Prostate gland (tissue), 2 donors: ENCODE measurements around the gene ITGA6. TPM values are rescaled to one million over a fixed set of nuclear protein-coding genes. Genes with fewer than 3 reads are reported as not detected.

Experiments used
- DNase-seq: peaks from one replicate; pipeline ENCODE4 v3.0.0-alpha.2; 2019; ENCODE audit warnings: low spot score
- H3K27ac ChIP-seq, 2 donors: fragments of 200-600 bp; sonication (generic); 2 replicates each; pipeline ENCODE4 v1.5.1; 2017 to 2019
- H3K27me3 ChIP-seq: fragments of 200-600 bp; sonication (generic); replicated peaks from 2 replicates; pipeline ENCODE4 v1.5.1; 2019; ENCODE audit not compliant: insufficient read depth
- H3K36me3 ChIP-seq, 2 donors: fragments of 200-600 bp; sonication (generic); 1 replicate in 1 of 2; 2 replicates in 1 of 2; pipeline versions ENCODE4 v1.5.1 to v1.8.1; 2017 to 2019
- H3K4me1 ChIP-seq: fragments of 200-600 bp; sonication (generic); replicated peaks from 2 replicates; pipeline ENCODE4 v1.5.1; 2019
- H3K4me3 ChIP-seq, 2 donors: fragments of 200-600 bp; sonication (generic); 2 replicates each; pipeline ENCODE4 v1.5.1; 2017 to 2019
- H3K9me3 ChIP-seq: fragments of 200-600 bp; sonication (generic); 2 replicates; pipeline ENCODE4 v1.5.1; 2017
- POLR2A ChIP-seq: fragments of 450-650 bp; IDR thresholded peaks from one replicate; pipeline ENCODE4 v1.6.1; 2016; ENCODE audit warnings: antibody characterized with exemption, mild to moderate bottlenecking
- POLR2AphosphoS5 ChIP-seq: sonication (generic); formaldehyde crosslinking; IDR thresholded peaks from one replicate; pipeline ENCODE4 v1.6.1; 2017; ENCODE audit warnings: antibody characterized with exemption
- WGBS: methylation state at CpG from one replicate; pipeline ENCODE4 v1.1.5; 2018; 5-methylcytosine and 5-hydroxymethylcytosine counted together
- intact Hi-C: fragments of 100-400 bp; cut with DNase I; formaldehyde crosslinking; loops from one replicate; pipeline ENCODE4 v1.14.2; 2022
- total RNA-seq, 2 donors: library from RNA; depleted of rRNA; stranded (reverse); fragments of >200 nt; gene quantifications; one replicate each; pipeline ENCODE4 v1.1.0, GENCODE V29; 2016
- TF ChIP-seq, protein P1 (sequence below), 4 experiments: fragments of 200-600 bp in 2 of 4; fragments of 450-650 bp in 2 of 4; sonication (generic) in 2 of 4; IDR thresholded peaks; 1 replicate in 3 of 4; 2 replicates in 1 of 4; pipeline ENCODE4 v1.5.1; 2016 to 2019; ENCODE audit warnings: antibody characterized with exemption in 4 of 4, mild to moderate bottlenecking in 2 of 4, moderate library complexity in 2 of 4

The ITGA6 gene
- total RNA-seq, 2 donors from 2014 or later: 71.7 to 249 TPM

- no peak overlapping the region for H3K27ac ChIP-seq
- H3K36me3 ChIP-seq: no peaks in the 10 kb centered on the region
- no peak for DNase-seq
- no peak overlapping the region for H3K4me3 ChIP-seq
- no peaks in the 10 kb centered on the region for H3K9me3 ChIP-seq
- H3K27me3 ChIP-seq: no peaks in the 10 kb centered on the region
- no peaks in the 10 kb centered on the region for H3K4me1 ChIP-seq
- 53% methylated on average over 4 of the region's 4 CpGs for WGBS
- no peak for TF ChIP-seq POLR2A
- no peak for TF ChIP-seq POLR2AphosphoS5
- TF ChIP-seq, protein P1, sequence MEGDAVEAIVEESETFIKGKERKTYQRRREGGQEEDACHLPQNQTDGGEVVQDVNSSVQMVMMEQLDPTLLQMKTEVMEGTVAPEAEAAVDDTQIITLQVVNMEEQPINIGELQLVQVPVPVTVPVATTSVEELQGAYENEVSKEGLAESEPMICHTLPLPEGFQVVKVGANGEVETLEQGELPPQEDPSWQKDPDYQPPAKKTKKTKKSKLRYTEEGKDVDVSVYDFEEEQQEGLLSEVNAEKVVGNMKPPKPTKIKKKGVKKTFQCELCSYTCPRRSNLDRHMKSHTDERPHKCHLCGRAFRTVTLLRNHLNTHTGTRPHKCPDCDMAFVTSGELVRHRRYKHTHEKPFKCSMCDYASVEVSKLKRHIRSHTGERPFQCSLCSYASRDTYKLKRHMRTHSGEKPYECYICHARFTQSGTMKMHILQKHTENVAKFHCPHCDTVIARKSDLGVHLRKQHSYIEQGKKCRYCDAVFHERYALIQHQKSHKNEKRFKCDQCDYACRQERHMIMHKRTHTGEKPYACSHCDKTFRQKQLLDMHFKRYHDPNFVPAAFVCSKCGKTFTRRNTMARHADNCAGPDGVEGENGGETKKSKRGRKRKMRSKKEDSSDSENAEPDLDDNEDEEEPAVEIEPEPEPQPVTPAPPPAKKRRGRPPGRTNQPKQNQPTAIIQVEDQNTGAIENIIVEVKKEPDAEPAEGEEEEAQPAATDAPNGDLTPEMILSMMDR (IDR thresholded peaks at IDR 0.05): no peak
- intact Hi-C loops: no loop called here
Observed at GRCh38 chr2:172415157-172415864, 12.1 kb upstream of the ITGA6 start.

DNA sequence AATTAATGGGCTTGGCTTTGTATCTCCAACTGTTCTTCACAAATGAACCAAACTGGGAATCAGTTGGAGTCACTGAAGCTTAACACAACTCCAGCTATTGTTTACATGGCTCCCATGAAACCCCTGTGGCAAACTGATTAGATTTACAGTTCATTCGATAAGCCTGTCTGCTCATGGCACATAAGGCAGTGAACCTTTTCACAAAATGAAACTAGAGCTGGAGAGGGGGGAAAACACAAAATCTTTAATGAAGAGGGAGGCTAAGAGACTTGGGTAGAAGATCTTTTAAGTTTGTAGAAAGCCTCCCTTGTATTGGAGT lies 11.6 kb upstream of the ITGA6 start:
- no peaks in the 10 kb centered on the region for H3K4me1 ChIP-seq
- no peak overlapping the region for H3K27ac ChIP-seq
- TF ChIP-seq POLR2A: no peak
- TF ChIP-seq, protein P1 (IDR thresholded peaks at IDR 0.05): no peak
- no peak for TF ChIP-seq POLR2AphosphoS5
- H3K9me3 ChIP-seq: no peaks in the 10 kb centered on the region
- intact Hi-C loops: no loop called here
- no peak overlapping the region for H3K4me3 ChIP-seq
- DNase-seq: no peak
- no peaks in the 10 kb centered on the region for H3K27me3 ChIP-seq
- H3K36me3 ChIP-seq: no peaks in the 10 kb centered on the region
- WGBS: 61% methylated on average over 1 of the region's 1 CpG

DNA sequence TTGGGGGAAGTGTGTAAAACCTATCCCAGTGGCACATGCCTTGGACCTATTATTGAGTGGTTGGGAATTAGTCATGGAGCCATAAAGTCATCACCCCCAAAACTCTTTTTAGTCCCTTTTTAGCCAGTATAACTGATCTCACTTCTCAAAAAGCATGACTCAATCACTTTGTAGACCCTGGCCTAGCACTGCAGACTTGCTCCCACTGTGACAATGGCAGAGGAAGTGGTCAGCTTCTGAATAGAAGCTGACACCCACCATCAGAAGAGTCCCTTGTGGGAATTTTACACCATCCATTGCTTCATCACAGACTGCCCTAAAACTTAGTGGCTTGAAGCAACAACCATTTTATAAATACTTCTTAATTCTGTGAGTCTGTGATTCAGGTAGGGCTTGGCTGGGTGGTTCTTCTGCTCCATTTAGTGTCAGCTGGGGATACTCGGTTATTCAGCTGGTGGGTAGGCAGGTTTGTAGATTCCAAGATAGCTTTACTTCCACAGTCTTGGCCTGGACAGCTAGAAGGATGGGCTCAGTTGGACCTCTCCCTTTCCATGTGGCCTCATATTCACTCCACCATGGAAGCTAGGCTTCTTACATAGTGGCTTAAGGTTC lies 10.8 kb upstream of the ITGA6 start:
- 100% methylated on average over 1 of the region's 1 CpG for WGBS
- no peak overlapping the region for H3K27ac ChIP-seq

GRCh38 chr2:172420216-172420615 lies 7.2 kb upstream of the ITGA6 start:
- intact Hi-C loops: no loop called here
- no peaks in the 10 kb centered on the region for H3K27me3 ChIP-seq
- H3K9me3 ChIP-seq: no peaks in the 10 kb centered on the region
- TF ChIP-seq, protein P1 (IDR thresholded peaks at IDR 0.05): no peak
- no peak for TF ChIP-seq POLR2AphosphoS5
- no peak for TF ChIP-seq POLR2A
- no peak for DNase-seq
- H3K27ac ChIP-seq: no peak overlapping the region
- WGBS: 32% methylated on average over 3 of the region's 3 CpGs
- H3K4me3 ChIP-seq: no peak overlapping the region
- H3K4me1 ChIP-seq: no peaks in the 10 kb centered on the region
- H3K36me3 ChIP-seq: no peaks in the 10 kb centered on the region

More for the DNA sequence above, 10.8 kb upstream of the ITGA6 start:
- intact Hi-C loops: no loop called here
- Histone ChIP-seq H3K9me3 (no peaks in the 10 kb centered on the region), H3K27me3 (no peaks in the 10 kb centered on the region), H3K36me3 (no peaks in the 10 kb centered on the region), H3K4me1 (no peaks in the 10 kb centered on the region), H3K4me3 (no peak overlapping the region)
- no peak for TF ChIP-seq POLR2AphosphoS5
- no peak for TF ChIP-seq POLR2A
- TF ChIP-seq, protein P1 (IDR thresholded peaks at IDR 0.05): no peak
- DNase-seq: no peak

- H3K9me3 ChIP-seq: no peaks in the 10 kb centered on the region
- no peak for DNase-seq
- intact Hi-C loops: no loop called here
- H3K36me3 ChIP-seq: no peaks in the 10 kb centered on the region
- H3K4me3 ChIP-seq: no peak overlapping the region
- 77% methylated on average over 6 of the region's 6 CpGs for WGBS
- no peaks in the 10 kb centered on the region for H3K27me3 ChIP-seq
- H3K4me1 ChIP-seq: no peaks in the 10 kb centered on the region
- no peak overlapping the region for H3K27ac ChIP-seq
- TF ChIP-seq, protein P1 (IDR thresholded peaks at IDR 0.05): no peak
- no peak for TF ChIP-seq POLR2AphosphoS5
- TF ChIP-seq POLR2A: no peak
Observed at GRCh38 chr2:172423160-172423559, 4.2 kb upstream of the ITGA6 start.
